Endothelial cell of umbilical vein (primary cell): ENCODE data around the gene SLC16A7. TPM values are rescaled to one million over a fixed set of nuclear protein-coding genes. Genes with fewer than 3 reads are reported as not detected.

Experiments used
- BruUV-seq: library from RNA; stranded (reverse); fragments of 400-500 nt; replicated peaks from 2 replicates; lab custom pipeline; 2021; lab: Mats Ljungman, UMichigan
- CTCF ChIA-PET: fragments of 300-600, 350-600 bp; sonication (Branson Sonifier 250); formaldehyde crosslinking; loops from one replicate; lab custom pipeline; 2021; ENCODE audit warnings: antibody characterized with exemption, inconsistent platforms; lab: Charles Lee
- POLR2A ChIA-PET: fragments of 300-600, 350-600 bp; sonication (Branson Sonifier 250); formaldehyde crosslinking; loops from one replicate; lab custom pipeline; 2021; ENCODE audit warnings: antibody characterized with exemption, inconsistent platforms; lab: Charles Lee
- DNase-seq: peaks from one replicate; pipeline ENCODE4 v3.0.0-alpha.2; 2011; ENCODE audit warnings: low read depth, low spot score
- FAIRE-seq: peaks from 2 replicates; lab custom pipeline; 2011; peaks lifted over from hg19 to GRCh38; lab: Jason Lieb, UNC
- H2AFZ ChIP-seq: 2 replicates; pipeline ENCODE4 v1.6.0; 2012; ENCODE audit warnings: low read depth, low read length, control low read depth, inconsistent platforms
- H3K27ac ChIP-seq: 2 replicates; pipeline ENCODE4 v1.5.1; 2011; ENCODE audit warnings: low read depth, mild to moderate bottlenecking, control low read depth, low read length, moderate library complexity; ENCODE audit not compliant: insufficient read depth
- H3K27me3 ChIP-seq, 2 experiments: 2 replicates each; pipeline versions ENCODE4 v1.6.0 to v1.6.1; 2011; ENCODE audit warnings: low read length in 2 of 2, mixed read lengths in 1 of 2; ENCODE audit not compliant: control insufficient read depth in 2 of 2, insufficient read depth in 2 of 2
- H3K36me3 ChIP-seq, 2 experiments: 2 replicates in 1 of 2; 3 replicates in 1 of 2; pipeline ENCODE4 v1.5.1; 2011; ENCODE audit warnings: low read length in 2 of 2, mild to moderate bottlenecking in 1 of 2, moderate library complexity in 1 of 2; ENCODE audit not compliant: control insufficient read depth in 2 of 2, insufficient read depth in 2 of 2; ENCODE audit errors: extremely low read depth in 1 of 2
- H3K4me1 ChIP-seq: 3 replicates; pipeline ENCODE4 v1.5.1; 2011; ENCODE audit warnings: mild to moderate bottlenecking, low read length; ENCODE audit not compliant: control insufficient read depth, insufficient read depth; ENCODE audit errors: extremely low read depth
- H3K4me2 ChIP-seq: 2 replicates; pipeline ENCODE4 v1.6.1; 2011; ENCODE audit warnings: low read length, control low read depth, mixed read lengths; ENCODE audit not compliant: insufficient read depth
- H3K4me3 ChIP-seq, 3 experiments: fragments of 200-600 bp in 1 of 3; sonication (generic), shearing (Covaris generic) in 1 of 3; replicated peaks in 1 of 3; 2 replicates each; pipeline ENCODE4 v1.5.1; 2011 to 2016; ENCODE audit warnings: control low read depth in 3 of 3, low read length in 3 of 3, mild to moderate bottlenecking in 2 of 3, inconsistent platforms in 1 of 3, low read depth in 1 of 3, moderate library complexity in 1 of 3; ENCODE audit not compliant: insufficient read depth in 1 of 3
- H3K79me2 ChIP-seq: 2 replicates; pipeline ENCODE4 v1.6.0; 2012; ENCODE audit warnings: low read length, inconsistent platforms; ENCODE audit not compliant: control insufficient read depth, insufficient read depth
- H3K9ac ChIP-seq: replicated peaks from 2 replicates; pipeline ENCODE3; 2011; ENCODE audit warnings: low read length, control low read depth; ENCODE audit not compliant: insufficient read depth; ENCODE audit errors: extremely low read depth
- H3K9me1 ChIP-seq: replicated peaks from 3 replicates; pipeline ENCODE4 v1.6.0; 2011; ENCODE audit warnings: mild to moderate bottlenecking, low read length; ENCODE audit not compliant: control insufficient read depth, insufficient read depth; ENCODE audit errors: extremely low read depth
- H3K9me3 ChIP-seq: replicated peaks from 2 replicates; pipeline ENCODE4 v1.5.1; 2012; ENCODE audit warnings: low read length, inconsistent platforms; ENCODE audit not compliant: control insufficient read depth, insufficient read depth
- H4K20me1 ChIP-seq: replicated peaks from 2 replicates; pipeline ENCODE3; 2011; ENCODE audit warnings: mild to moderate bottlenecking, low read length; ENCODE audit not compliant: control insufficient read depth, insufficient read depth; ENCODE audit errors: extremely low read depth
- CTCF ChIP-seq, 2 donors: IDR thresholded peaks; 1 replicate in 1 of 2; 2 replicates in 1 of 2; pipeline ENCODE4 v1.5.1; 2011; ENCODE audit warnings: low read length in 2 of 2, mild to moderate bottlenecking in 2 of 2, moderate library complexity in 2 of 2, control low read depth in 1 of 2, inconsistent platforms in 1 of 2, low read depth in 1 of 2; ENCODE audit not compliant: insufficient read depth in 1 of 2; ENCODE audit errors: extremely low read depth in 1 of 2
- EZH2 ChIP-seq: IDR thresholded peaks from 2 replicates; pipeline ENCODE4 v1.6.1; 2012; ENCODE audit warnings: borderline replicate concordance, low read depth, mild to moderate bottlenecking, moderate library complexity, low read length, inconsistent platforms; ENCODE audit not compliant: severe bottlenecking
- GATA2 ChIP-seq: IDR thresholded peaks from 2 replicates; pipeline ENCODE4 v1.7.0; 2011; ENCODE audit warnings: low read depth, mild to moderate bottlenecking, moderate library complexity, mixed read lengths, low read length; ENCODE audit not compliant: insufficient read length, insufficient read depth
- JUN ChIP-seq: IDR thresholded peaks from 2 replicates; pipeline ENCODE4 v1.6.1; 2011; ENCODE audit warnings: borderline replicate concordance, low read depth; ENCODE audit not compliant: insufficient read length, insufficient read depth
- POLR2A ChIP-seq: IDR thresholded peaks from 2 replicates; pipeline ENCODE4 v1.6.1; 2012; ENCODE audit warnings: low read depth, mild to moderate bottlenecking, control low read depth, low read length
- POLR2AphosphoS5 ChIP-seq: IDR thresholded peaks from 2 replicates; pipeline ENCODE4 v1.6.1; 2012; ENCODE audit warnings: low read depth, mild to moderate bottlenecking, control low read depth, low read length, moderate library complexity; ENCODE audit not compliant: insufficient read depth
- dilution Hi-C: fragments of 300-500 bp; cut with MboI; formaldehyde crosslinking; loops from one replicate; pipeline ENCODE4 v1.15.0; 2019; ENCODE audit warnings: low sequenced_read_pairs; ENCODE audit not compliant: extremely low pct_ligation_motif_present
- intact Hi-C: fragments of 100-400 bp; cut with micrococcal nuclease; formaldehyde crosslinking; loops from one replicate; pipeline ENCODE4 v1.10.0; 2022
- polyA plus RNA-seq, 4 experiments: library from polyadenylated mRNA; depleted of rRNA in 3 of 4; stranded (reverse) in 3 of 4; unstranded in 1 of 4; fragments of >200 nt; gene quantifications; 2 replicates each; pipeline versions ENCODE4 v1.2.1 to v1.2.3, GENCODE V29; 2011 to 2012; ENCODE audit warnings: missing spikeins in 1 of 4
- total RNA-seq: library from RNA; stranded (reverse); gene quantifications from 2 replicates; pipeline ENCODE4 v1.2.3, GENCODE V29; 2021
- TF ChIP-seq, protein P1 (sequence below): IDR thresholded peaks from 2 replicates; pipeline ENCODE4 v1.6.1; 2011; ENCODE audit not compliant: insufficient read depth, insufficient read length

SLC16A7 gene
- total and polyA plus RNA-seq, 2 donors (not counting 3 experiments of a cell fraction or from before 2014, with no cell fraction given): 2.9 to 8.9 TPM

DNA sequence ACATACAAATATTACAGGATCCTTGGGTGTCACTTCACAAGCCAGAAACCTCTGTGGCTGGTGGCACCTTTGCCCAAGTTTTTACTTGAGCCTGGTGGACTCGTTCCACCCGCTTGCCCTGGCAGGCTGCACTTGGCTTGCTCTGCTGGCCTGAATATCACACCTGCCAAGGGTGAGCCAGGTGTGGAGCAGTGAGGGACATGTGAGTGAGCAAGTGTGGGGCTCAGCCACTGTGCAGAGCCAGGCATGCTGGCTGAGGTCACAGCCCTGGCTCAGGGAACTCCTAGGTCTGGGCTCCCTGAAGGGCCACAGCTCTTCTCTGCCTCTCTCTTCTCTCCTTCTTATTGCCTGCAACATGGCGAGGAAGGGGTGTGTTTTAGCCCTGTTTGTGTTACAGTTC, 82.0 kb downstream of the SLC16A7 start:
- dilution Hi-C loops: no loop called here
- Histone ChIP-seq H3K4me3 (no peak overlapping the region), H3K36me3 (no peaks in the 10 kb centered on the region), H3K9ac (no peak overlapping the region), H3K4me2 (no peak overlapping the region), H2AFZ (no peak overlapping the region), H3K27me3 (no peaks in the 10 kb centered on the region), H3K9me3 (no peaks in the 10 kb centered on the region), H3K27ac (no peak overlapping the region), H3K9me1 (no peaks in the 10 kb centered on the region), H4K20me1 (no peaks in the 10 kb centered on the region), H3K4me1 (no peaks in the 10 kb centered on the region), H3K79me2 (no peaks in the 10 kb centered on the region)
- no TSS peak for BruUV-seq
- no peak for FAIRE-seq
- TF ChIP-seq GATA2 (no peak), POLR2A (no peak), CTCF (IDR thresholded peaks at IDR 0.05; ENCODE audit: extremely low read depth in 1 of 2, insufficient read depth in 1 of 2, low read depth in 1 of 2, low read length in 2 of 2) (no peak), POLR2AphosphoS5 (no peak), EZH2 (no peak), JUN (no peak)
- TF ChIP-seq, protein P1, sequence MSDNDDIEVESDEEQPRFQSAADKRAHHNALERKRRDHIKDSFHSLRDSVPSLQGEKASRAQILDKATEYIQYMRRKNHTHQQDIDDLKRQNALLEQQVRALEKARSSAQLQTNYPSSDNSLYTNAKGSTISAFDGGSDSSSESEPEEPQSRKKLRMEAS: no peak
- POLR2A ChIA-PET: no interaction called here
- intact Hi-C loops: no loop called here
- CTCF ChIA-PET: no interaction called here
- no peak for DNase-seq
